ENCODE data around the gene BIRC3. TPM values are rescaled to one million over a fixed set of nuclear protein-coding genes. Genes with fewer than 3 reads are reported as not detected.

The BIRC3 gene
- total RNA-seq, 3 donors from 2014 or later: 26.1 to 116 (median 45.4) TPM

- ATAC-seq (no peak), DNase-seq (no peak)
- no peak for TF ChIP-seq CTCF (IDR thresholded peaks at IDR 0.05)
- Histone ChIP-seq H3K4me3 (no peak overlapping the region), H3K4me1 (ENCODE audit: low read depth) (no peaks in the 10 kb centered on the region), H3K36me3 (ENCODE audit: low read depth) (no peaks in the 10 kb centered on the region), H3K9me3 (no peaks in the 10 kb centered on the region)
- intact Hi-C loops (cut with DNase I, micrococcal nuclease): loop anchor here in 1 of 2 donors (10.0 kb wide), 1 partner anchor 109 kb away; no protein-coding TSS in a partner anchor
Observed at GRCh38 chr11:102385085-102386007, 68.1 kb downstream of the BIRC3 start.

- peak; percentile 38 for ATAC-seq
Observed at GRCh38 chr11:102386136-102386734, 69.0 kb downstream of the BIRC3 start.

GRCh38 chr11:102387043-102387781 lies 69.9 kb downstream of the BIRC3 start:
- TF ChIP-seq CTCF (IDR thresholded peaks at IDR 0.05): no peak
- H3K4me1 ChIP-seq (ENCODE audit: low read depth): no peaks in the 10 kb centered on the region
- H3K9me3 ChIP-seq: no peaks in the 10 kb centered on the region
- ATAC-seq (no peak), DNase-seq (no peak)
- no peaks in the 10 kb centered on the region for H3K36me3 ChIP-seq (ENCODE audit: low read depth)
- no peak overlapping the region for H3K4me3 ChIP-seq
- intact Hi-C loops (cut with DNase I, micrococcal nuclease): loop anchor here in 1 of 2 donors (10.0 kb wide), 1 partner anchor 108 kb away; no protein-coding TSS in a partner anchor

More at GRCh38 chr11:102386136-102386734, 69.0 kb downstream of the BIRC3 start:
- no peaks in the 10 kb centered on the region for H3K4me1 ChIP-seq (ENCODE audit: low read depth)
- no peak overlapping the region for H3K4me3 ChIP-seq
- intact Hi-C loops (cut with DNase I, micrococcal nuclease): loop anchor here in 1 of 2 donors (10.0 kb wide), 1 partner anchor 109 kb away; no protein-coding TSS in a partner anchor
- no peaks in the 10 kb centered on the region for H3K36me3 ChIP-seq (ENCODE audit: low read depth)
- no peaks in the 10 kb centered on the region for H3K9me3 ChIP-seq
- DNase-seq: no peak
- no peak for TF ChIP-seq CTCF (IDR thresholded peaks at IDR 0.05)

Other genes with a start within 250 kb of the BIRC3 start
- gene YAP1, start 207.0 kb upstream of the BIRC3 start, total RNA-seq: 100 to 1,000 TPM in 1 of 3 donors, 10 to 100 TPM in 2; 41.3 to 126 (median 52.2) TPM
- 10 to 100 TPM; 42.8 to 55.0 (median 45.2) TPM for gene BIRC2, start 29.7 kb downstream of the BIRC3 start, total RNA-seq
- gene TMEM123, start 135.3 kb downstream of the BIRC3 start, total RNA-seq: 100 to 1,000 TPM; 153 to 205 (median 157) TPM
- gene MMP7, start 213.3 kb downstream of the BIRC3 start, total RNA-seq: not detected

All from mucosa of descending colon (tissue), 3 donors.